HL-60 (cell line): ENCODE measurements around the gene EVC.

Experiments used
- DNase-seq, 2 experiments: peaks; one replicate each; pipeline ENCODE4 v3.0.0-alpha.2; 2010 to 2020; ENCODE audit warnings: low read depth in 1 of 2, low spot score in 1 of 2
- H3K27ac ChIP-seq: fragments of 250-450 bp; sonication (Bioruptor Pico); replicated peaks from 2 replicates; pipeline ENCODE4 v1.5.1; 2020; ENCODE audit warnings: mild to moderate bottlenecking, moderate library complexity
- H3K27me3 ChIP-seq: fragments of 250-450 bp; sonication (Bioruptor Pico); 2 replicates; pipeline ENCODE4 v1.5.1; 2021; ENCODE audit warnings: mild to moderate bottlenecking, moderate library complexity; ENCODE audit not compliant: insufficient read depth, poor library complexity, severe bottlenecking
- H3K4me3 ChIP-seq: replicated peaks from 2 replicates; pipeline ENCODE4 v1.5.1; 2011; ENCODE audit warnings: mild to moderate bottlenecking, control low read depth, low read length; ENCODE audit not compliant: insufficient read depth
- GABPA ChIP-seq: IDR thresholded peaks from 2 replicates; pipeline ENCODE4 v1.6.1; 2012; ENCODE audit warnings: low read depth
- POLR2AphosphoS5 ChIP-seq: IDR thresholded peaks from 2 replicates; pipeline ENCODE4 v1.6.1; 2012; ENCODE audit warnings: low read depth
- REST ChIP-seq: IDR thresholded peaks from 2 replicates; pipeline ENCODE4 v1.6.1; 2012; ENCODE audit warnings: low read depth; ENCODE audit not compliant: insufficient replicate concordance
- SPI1 ChIP-seq: IDR thresholded peaks from 2 replicates; pipeline ENCODE4 v1.6.1; 2012; ENCODE audit warnings: low read depth, mild to moderate bottlenecking, borderline replicate concordance
- TF ChIP-seq, protein P1 (sequence below): IDR thresholded peaks from one replicate; pipeline ENCODE4 v1.5.1; 2011; ENCODE audit warnings: low read length, control low read depth, inconsistent platforms; ENCODE audit not compliant: insufficient read depth

Gene EVC

GRCh38 chr4:5857199-5857598 lies 146.2 kb downstream of the EVC start:
- Histone ChIP-seq H3K27ac (no peak overlapping the region), H3K27me3 (no peaks in the 10 kb centered on the region), H3K4me3 (no peak overlapping the region)
- DNase-seq: no peak
- TF ChIP-seq POLR2AphosphoS5 (no peak), SPI1 (no peak), GABPA (no peak), REST (no peak)
- TF ChIP-seq, protein P1, sequence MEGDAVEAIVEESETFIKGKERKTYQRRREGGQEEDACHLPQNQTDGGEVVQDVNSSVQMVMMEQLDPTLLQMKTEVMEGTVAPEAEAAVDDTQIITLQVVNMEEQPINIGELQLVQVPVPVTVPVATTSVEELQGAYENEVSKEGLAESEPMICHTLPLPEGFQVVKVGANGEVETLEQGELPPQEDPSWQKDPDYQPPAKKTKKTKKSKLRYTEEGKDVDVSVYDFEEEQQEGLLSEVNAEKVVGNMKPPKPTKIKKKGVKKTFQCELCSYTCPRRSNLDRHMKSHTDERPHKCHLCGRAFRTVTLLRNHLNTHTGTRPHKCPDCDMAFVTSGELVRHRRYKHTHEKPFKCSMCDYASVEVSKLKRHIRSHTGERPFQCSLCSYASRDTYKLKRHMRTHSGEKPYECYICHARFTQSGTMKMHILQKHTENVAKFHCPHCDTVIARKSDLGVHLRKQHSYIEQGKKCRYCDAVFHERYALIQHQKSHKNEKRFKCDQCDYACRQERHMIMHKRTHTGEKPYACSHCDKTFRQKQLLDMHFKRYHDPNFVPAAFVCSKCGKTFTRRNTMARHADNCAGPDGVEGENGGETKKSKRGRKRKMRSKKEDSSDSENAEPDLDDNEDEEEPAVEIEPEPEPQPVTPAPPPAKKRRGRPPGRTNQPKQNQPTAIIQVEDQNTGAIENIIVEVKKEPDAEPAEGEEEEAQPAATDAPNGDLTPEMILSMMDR: no peak

GRCh38 chr4:5858020-5858769 lies 147.2 kb downstream of the EVC start:
- no peak overlapping the region for H3K27ac ChIP-seq
- TF ChIP-seq POLR2AphosphoS5 (no peak), SPI1 (no peak), GABPA (no peak), REST (no peak)
- TF ChIP-seq, protein P1: no peak
- DNase-seq: no peak
- no peak overlapping the region for H3K4me3 ChIP-seq
- H3K27me3 ChIP-seq: no peaks in the 10 kb centered on the region

- DNase-seq: no peak
- no peaks in the 10 kb centered on the region for H3K27me3 ChIP-seq
- no peak overlapping the region for H3K4me3 ChIP-seq
- H3K27ac ChIP-seq: no peak overlapping the region
- no peak for TF ChIP-seq POLR2AphosphoS5
- TF ChIP-seq REST: no peak
- TF ChIP-seq GABPA: no peak
- no peak for TF ChIP-seq SPI1
- TF ChIP-seq, protein P1: no peak
Measured at GRCh38 chr4:5863461-5864113, 152.6 kb downstream of the EVC start.
